Left forelimb (tissue), 1 donor: ENCODE results near the gene HOTAIR.

Source experiments
- DNase-seq: peaks from one replicate; pipeline ENCODE4 v3.0.0-alpha.2; 2018; ENCODE audit warnings: low spot score

The HOTAIR gene

GRCh38 chr12:53974084-53975063 is at the start of gene HOTAIR:
Gene HOTAIR, minus strand, starts transcription at chr12:53974954.
- DNase-seq, result no peak

GRCh38 chr12:54024127-54024526 is 49.4 kb upstream of the HOTAIR start:
- no peak for DNase-seq

- DNase-seq, result no peak
Observed at GRCh38 chr12:54022960-54023884, 48.5 kb upstream of the HOTAIR start.

GRCh38 chr12:54021432-54022013 is 46.8 kb upstream of the HOTAIR start:
- no peak for DNase-seq

- DNase-seq, result no peak
Observed at GRCh38 chr12:54020591-54021405, 46.0 kb upstream of the HOTAIR start.

GRCh38 chr12:54019924-54020590 is 45.3 kb upstream of the HOTAIR start:
- no peak for DNase-seq

GRCh38 chr12:54019091-54019811 is 44.5 kb upstream of the HOTAIR start:
- DNase-seq, result no peak

GRCh38 chr12:54018468-54018984 is 43.8 kb upstream of the HOTAIR start:
- DNase-seq, result no peak

- DNase-seq, result no peak
Observed at GRCh38 chr12:54017878-54018467, 43.2 kb upstream of the HOTAIR start.

GRCh38 chr12:54017027-54017788 is 42.5 kb upstream of the HOTAIR start:
- no peak for DNase-seq

- no peak for DNase-seq
Observed at GRCh38 chr12:54016478-54016964, 41.8 kb upstream of the HOTAIR start.

GRCh38 chr12:54016051-54016450 is 41.3 kb upstream of the HOTAIR start:
- DNase-seq, result no peak

- DNase-seq, result no peak
Observed at GRCh38 chr12:54015018-54015931, 40.5 kb upstream of the HOTAIR start.

- DNase-seq, result no peak
Observed at GRCh38 chr12:54014377-54015017, 39.7 kb upstream of the HOTAIR start.

GRCh38 chr12:54012631-54013409 is 38.1 kb upstream of the HOTAIR start:
- no peak for DNase-seq
